ENCODE results near the gene LRP1-AS.
A peak's percentile ranks its signal among the peaks of the same experiment; 100 is the strongest.

Gene LRP1-AS

GRCh38 chr12:57097554-57097835 is 49.9 kb downstream of the LRP1-AS start:
- no peak for DNase-seq (ENCODE audit: low spot score)

- no peak for DNase-seq (ENCODE audit: low spot score)
Observed at GRCh38 chr12:57096748-57097553, 50.5 kb downstream of the LRP1-AS start.

GRCh38 chr12:57096099-57096572 is 51.3 kb downstream of the LRP1-AS start:
- DNase-seq (ENCODE audit: low spot score), result no peak

- DNase-seq (ENCODE audit: low spot score), result peak; percentile 17
Observed at GRCh38 chr12:57095440-57095839, 52.0 kb downstream of the LRP1-AS start.

Measured in NAMALWA (cell line).